Stomach (tissue), 9 donors: ENCODE results near the gene NUDT8. TPM values are rescaled to one million over a fixed set of nuclear protein-coding genes. Genes with fewer than 3 reads are reported as not detected.

ENCODE experiments used
- DNase-seq, 2 donors: peaks; one replicate each; pipeline versions ENCODE4 v3.0.0 to v3.0.0-alpha.2; 2013 to 2019
- H3K27ac ChIP-seq, 5 donors: fragments of 200-600 bp in 4 of 5; sonication (generic) in 4 of 5; one replicate each; pipeline ENCODE4 v1.5.1; 2013 to 2019; ENCODE audit warnings: mild to moderate bottlenecking in 1 of 5, moderate library complexity in 1 of 5
- H3K27me3 ChIP-seq, 3 donors: fragments of 200-600 bp; sonication (generic); one replicate each; pipeline ENCODE4 v1.5.1; 2017 to 2019; ENCODE audit warnings: mixed run types in 1 of 3
- H3K36me3 ChIP-seq, 4 donors: fragments of 200-600 bp; sonication (generic); 1 replicate in 3 of 4; 2 replicates in 1 of 4; pipeline ENCODE4 v1.5.1; 2016 to 2019
- H3K4me1 ChIP-seq, 4 donors: fragments of 200-600 bp; sonication (generic); one replicate each; pipeline ENCODE4 v1.5.1; 2016 to 2019
- H3K4me3 ChIP-seq, 4 donors: fragments of 200-600 bp; sonication (generic) in 3 of 4; one replicate each; pipeline ENCODE4 v1.5.1; 2016 to 2019; ENCODE audit warnings: mild to moderate bottlenecking in 1 of 4
- H3K9me3 ChIP-seq, 4 donors: fragments of 200-600 bp; sonication (generic); one replicate each; pipeline ENCODE4 v1.5.1; 2016 to 2019
- CTCF ChIP-seq, 7 experiments: fragments of 450-650 bp in 4 of 7; fragments of 200-600 bp in 3 of 7; sonication (generic) in 3 of 7; IDR thresholded peaks; one replicate each; pipeline ENCODE4 v1.5.1; 2016 to 2019; ENCODE audit warnings: antibody characterized with exemption in 7 of 7, control low read depth in 2 of 7, mild to moderate bottlenecking in 1 of 7
- EP300 ChIP-seq: sonication (generic); formaldehyde crosslinking; IDR thresholded peaks from one replicate; pipeline ENCODE4 v1.6.1; 2017; ENCODE audit warnings: antibody characterized with exemption
- POLR2A ChIP-seq, 4 donors: fragments of 450-650 bp; IDR thresholded peaks; one replicate each; pipeline ENCODE4 v1.6.1; 2016; ENCODE audit warnings: antibody characterized with exemption in 4 of 4, control low read depth in 2 of 4, mild to moderate bottlenecking in 1 of 4, moderate library complexity in 1 of 4
- POLR2AphosphoS5 ChIP-seq, 3 donors: sonication (generic); formaldehyde crosslinking; IDR thresholded peaks; one replicate each; pipeline ENCODE4 v1.6.1; 2016; ENCODE audit warnings: antibody characterized with exemption in 3 of 3
- WGBS, 5 donors: extraction: QIAGEN DNeasy Blood & Tissue Kit in 3 of 5; methylation state at CpG; one replicate each; pipeline versions ENCODE4 v1.1.5 to v1.1.7; 2013 to 2018; 5-methylcytosine and 5-hydroxymethylcytosine counted together
- intact Hi-C: fragments of 100-400 bp; cut with DNase I; formaldehyde crosslinking; loops from one replicate; pipeline ENCODE4 v1.15.1; 2023; ENCODE audit warnings: low total_unique reads
- polyA plus RNA-seq, 3 donors: library from polyadenylated mRNA; stranded (reverse); fragments of 200-250 nt; gene quantifications; one replicate each; pipeline ENCODE4 v1.2.3, GENCODE V29; 2013
- total RNA-seq, 5 donors: library from RNA; depleted of rRNA; stranded (reverse); fragments of >200 nt; gene quantifications; one replicate each; pipeline versions ENCODE4 v1.1.0 to v1.2.3, GENCODE V29; 2014 to 2016
- donor health status: healthy with polysubstance abuse.
- donor health status: Bipolar disorder and iron deficiency.
- donor health status: healthy.

The NUDT8 gene
- total and polyA plus RNA-seq, 8 donors = 4.6 to 333 (median 17.3) TPM; not detected in 2

DNA sequence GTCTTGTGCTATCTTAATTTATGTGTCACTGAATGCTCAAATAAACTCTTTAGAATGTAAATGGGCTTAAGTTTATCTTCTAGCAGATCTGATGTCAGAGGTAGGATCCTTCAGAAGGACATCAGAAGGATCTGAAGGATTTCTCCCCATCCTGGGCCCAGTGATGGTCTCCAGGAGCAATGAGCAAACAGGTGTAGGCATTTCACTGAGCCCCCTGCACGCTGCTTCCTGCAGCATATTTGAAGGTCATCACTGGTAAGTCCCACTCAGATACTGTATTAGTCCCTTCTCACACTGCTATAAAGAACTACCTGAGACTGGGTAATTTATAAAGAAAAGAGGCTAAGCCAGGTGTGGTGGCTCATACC is 41.6 kb downstream of the NUDT8 start:
- intact Hi-C loops = no loop called here
- H3K9me3 ChIP-seq = no peaks in the 10 kb centered on the region
- H3K4me1 ChIP-seq = peaks cover 12 to 30% (median 24%) of the 10 kb centered on the region in 4 donors
- H3K4me3 ChIP-seq = no peak overlapping the region
- no peak overlapping the region for H3K27ac ChIP-seq
- no peak for TF ChIP-seq EP300
- no peak for TF ChIP-seq POLR2AphosphoS5 (IDR thresholded peaks at IDR 0.05)
- no peak for TF ChIP-seq CTCF (IDR thresholded peaks at IDR 0.05)
- no peak for TF ChIP-seq POLR2A (IDR thresholded peaks at IDR 0.05)
- DNase-seq = no peak
- H3K36me3 ChIP-seq = peaks cover 14 to 51% (median 44%) of the 10 kb centered on the region in 4 donors
- H3K27me3 ChIP-seq = no peaks in the 10 kb centered on the region
- 82 to 96% (median 90%) methylated on average over 1 of the region's 1 CpG for WGBS, 5 donors

DNA sequence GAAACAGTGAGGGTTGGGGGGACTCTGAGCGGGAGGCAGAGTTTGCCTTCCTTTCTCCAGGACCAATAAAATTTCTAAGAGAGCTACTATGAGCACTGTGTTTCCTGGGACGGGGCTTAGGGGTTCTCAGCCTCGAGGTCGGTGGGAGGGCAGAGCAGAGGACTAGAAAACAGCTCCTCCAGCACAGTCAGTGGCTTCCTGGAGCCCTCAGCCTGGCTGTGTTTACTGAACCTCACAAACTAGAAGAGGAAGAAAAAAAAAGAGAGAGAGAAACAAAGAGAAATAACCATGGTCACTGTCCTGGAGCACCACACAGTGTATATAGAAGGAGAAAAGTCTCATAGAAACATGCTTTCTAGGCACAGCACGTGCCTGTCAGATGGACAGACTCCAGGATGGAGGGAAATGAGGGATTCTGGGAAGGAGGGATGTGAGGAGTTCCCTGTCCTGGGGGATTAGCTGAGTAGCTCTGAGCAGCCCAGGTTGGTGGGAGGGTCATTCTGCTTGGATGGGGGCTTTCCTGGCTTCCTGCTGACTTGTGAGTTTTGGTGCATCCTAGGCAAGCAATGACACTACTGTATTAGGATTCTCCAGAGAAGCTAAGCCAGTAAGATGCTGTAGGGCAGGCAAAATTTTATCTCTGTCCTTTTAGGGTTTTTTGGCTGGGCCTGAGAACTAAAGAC is 43.0 kb downstream of the NUDT8 start:
- WGBS, 5 donors = 72 to 91% (median 86%) methylated on average over 5 of the region's 5 CpGs
- TF ChIP-seq EP300 (no peak), POLR2AphosphoS5 (IDR thresholded peaks at IDR 0.05) (no peak), CTCF (IDR thresholded peaks at IDR 0.05) (no peak), POLR2A (IDR thresholded peaks at IDR 0.05) (no peak)
- Histone ChIP-seq H3K27me3 (no peaks in the 10 kb centered on the region), H3K4me3 (no peak overlapping the region), H3K27ac (peak overlapping the region in 1 of 5 donors; percentile 5), H3K4me1 (peaks cover 21 to 43% (median 38%) of the 10 kb centered on the region in 4 donors), H3K9me3 (no peaks in the 10 kb centered on the region), H3K36me3 (peaks cover 14 to 51% (median 44%) of the 10 kb centered on the region in 4 donors)
- no peak for DNase-seq
- intact Hi-C loops = no loop called here

DNA sequence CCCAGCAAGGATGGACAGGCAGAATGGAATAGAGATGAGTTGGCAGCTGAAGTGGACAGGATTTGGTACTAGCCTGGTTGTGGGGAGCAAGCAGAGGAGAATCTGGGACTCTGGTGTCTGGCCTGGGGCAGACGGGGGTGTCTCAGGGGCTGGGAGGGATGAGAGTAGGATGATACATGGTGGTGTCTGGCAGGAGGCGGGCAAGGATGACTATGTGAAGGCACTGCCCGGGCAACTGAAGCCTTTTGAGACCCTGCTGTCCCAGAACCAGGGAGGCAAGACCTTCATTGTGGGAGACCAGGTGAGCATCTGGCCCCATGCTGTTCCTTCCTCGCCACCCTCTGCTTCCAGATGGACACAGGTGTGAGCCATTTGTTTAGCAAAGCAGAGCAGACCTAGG is 43.8 kb downstream of the NUDT8 start:
- no peak for DNase-seq
- TF ChIP-seq POLR2A (IDR thresholded peaks at IDR 0.05) = no peak
- H3K36me3 ChIP-seq = peaks cover 14 to 51% (median 44%) of the 10 kb centered on the region in 4 donors
- H3K9me3 ChIP-seq = no peaks in the 10 kb centered on the region
- H3K4me1 ChIP-seq = peaks cover 21 to 48% (median 44%) of the 10 kb centered on the region in 4 donors
- H3K27me3 ChIP-seq = no peaks in the 10 kb centered on the region
- 78 to 95% (median 90%) methylated on average over 3 to 4 of the region's 4 CpGs for WGBS, 5 donors
- peak overlapping the region in 1 of 4 donors; percentile 64 for H3K4me3 ChIP-seq
- intact Hi-C loops = no loop called here
- peak overlapping the region in 1 of 5 donors; percentile 98 for H3K27ac ChIP-seq

DNA sequence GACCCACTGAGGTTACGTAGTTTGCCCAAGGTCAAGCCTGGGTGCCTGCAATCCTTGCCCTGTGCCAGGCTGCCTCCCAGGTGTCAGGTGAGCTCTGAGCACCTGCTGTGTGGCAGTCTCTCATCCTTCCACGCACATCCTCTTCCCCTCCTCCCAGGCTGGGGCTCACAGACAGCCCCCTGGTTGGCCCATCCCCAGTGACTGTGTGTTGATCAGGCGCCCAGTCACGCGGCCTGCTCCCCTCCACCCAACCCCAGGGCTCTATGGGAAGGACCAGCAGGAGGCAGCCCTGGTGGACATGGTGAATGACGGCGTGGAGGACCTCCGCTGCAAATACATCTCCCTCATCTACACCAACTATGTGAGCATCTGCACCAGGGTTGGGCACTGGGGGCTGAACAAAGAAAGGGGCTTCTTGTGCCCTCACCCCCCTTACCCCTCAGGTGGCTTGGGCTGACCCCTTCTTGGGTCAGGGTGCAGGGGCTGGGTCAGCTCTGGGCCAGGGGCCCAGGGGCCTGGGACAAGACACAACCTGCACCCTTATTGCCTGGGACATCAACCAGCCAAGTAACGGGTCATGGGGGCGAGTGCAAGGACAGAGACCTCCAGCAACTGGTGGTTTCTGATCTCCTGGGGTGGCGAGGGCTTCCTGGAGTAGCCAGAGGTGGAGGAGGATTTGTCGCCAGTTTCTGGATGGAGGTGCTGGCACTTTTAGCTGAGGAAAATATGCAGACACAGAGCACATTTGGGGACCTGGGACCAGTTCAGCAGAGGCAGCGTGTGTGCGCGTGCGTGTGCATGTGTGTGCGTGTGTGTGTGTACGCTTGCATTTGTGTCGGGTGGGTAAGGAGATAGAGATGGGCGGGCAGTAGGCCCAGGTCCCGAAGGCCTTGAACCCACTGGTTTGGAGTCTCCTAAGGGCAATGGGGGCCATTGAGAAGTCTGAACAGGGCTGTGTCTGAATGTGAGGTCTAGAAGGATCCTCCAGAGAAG is 44.6 kb downstream of the NUDT8 start:
- H3K4me3 ChIP-seq = peak overlapping the region; percentile 64 to 85 (median 80)
- no peaks in the 10 kb centered on the region for H3K27me3 ChIP-seq
- H3K4me1 ChIP-seq = peaks cover 21 to 53% (median 50%) of the 10 kb centered on the region in 4 donors
- DNase-seq = peak in 1 of 2 donors; percentile 58
- intact Hi-C loops = no loop called here
- no peak for TF ChIP-seq POLR2A (IDR thresholded peaks at IDR 0.05)
- TF ChIP-seq POLR2AphosphoS5 (IDR thresholded peaks at IDR 0.05) = no peak
- TF ChIP-seq CTCF (IDR thresholded peaks at IDR 0.05) = no peak
- TF ChIP-seq EP300 = no peak
- H3K9me3 ChIP-seq = no peaks in the 10 kb centered on the region
- H3K27ac ChIP-seq = peak overlapping the region; percentile 97 to 99 (median 98)
- WGBS, 5 donors = 80 to 89% (median 84%) methylated on average over 14 to 21 of the region's 21 CpGs
- H3K36me3 ChIP-seq = peaks cover 14 to 51% (median 44%) of the 10 kb centered on the region in 4 donors
